GM23248 (cell line): ENCODE data around the gene ING3.

Experiments
- EZH2 ChIP-seq: fragments of 200-600 bp; sonication (generic); IDR thresholded peaks from 2 replicates; pipeline ENCODE4 v1.6.1; 2018; ENCODE audit warnings: antibody characterized with exemption, mild to moderate bottlenecking; ENCODE audit not compliant: insufficient read depth, poor library complexity, severe bottlenecking
- EZH2phosphoT487 ChIP-seq: fragments of 200-600 bp; sonication (generic); IDR thresholded peaks from 2 replicates; pipeline ENCODE4 v1.6.1; 2018; ENCODE audit warnings: antibody characterized with exemption, moderate library complexity, mild to moderate bottlenecking, low read depth; ENCODE audit not compliant: insufficient read depth

DNA sequence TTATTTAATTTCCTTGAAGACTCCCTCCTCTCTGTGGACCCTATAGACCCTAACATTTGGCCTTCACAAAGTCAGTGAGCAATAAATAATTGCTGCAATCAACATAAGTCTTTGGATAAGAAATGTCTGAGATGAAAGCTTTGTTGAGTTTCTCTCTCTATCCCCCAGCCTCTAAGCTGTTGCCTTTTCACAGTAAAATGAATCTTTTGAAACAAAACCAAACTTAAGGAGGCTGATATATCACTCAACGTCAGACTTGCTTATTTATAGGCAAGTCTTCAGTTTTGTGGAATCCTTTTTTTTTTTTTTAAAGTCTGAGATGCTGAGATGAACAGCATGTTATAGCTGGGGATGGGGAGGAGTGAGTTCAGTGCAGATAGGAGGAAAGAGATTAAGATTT lies 47.9 kb downstream of the ING3 start:
- TF ChIP-seq EZH2phosphoT487 (no peak), EZH2 (no peak)
